H1 (cell line): Measurements from ENCODE around the gene MAML3. TPM values are rescaled to one million over a fixed set of nuclear protein-coding genes. Genes with fewer than 3 reads are reported as not detected.

Experiments used
- CTCF ChIA-PET: fragments of 300-600 bp; sonication (Branson Sonifier 250); formaldehyde crosslinking; loops from one replicate; lab custom pipeline; 2021; ENCODE audit not compliant: partially characterized antibody; lab: Charles Lee
- POLR2A ChIA-PET: fragments of 300-600 bp; sonication (Branson Sonifier 250); formaldehyde crosslinking; loops from one replicate; lab custom pipeline; 2021; ENCODE audit warnings: inconsistent platforms; ENCODE audit not compliant: partially characterized antibody; lab: Charles Lee
- DNase-seq, 2 experiments: peaks; one replicate each; pipeline versions ENCODE4 v3.0.0 to v3.0.0-alpha.2; 2010 to 2022; ENCODE audit warnings: low spot score in 2 of 2, low read depth in 1 of 2, mixed read lengths in 1 of 2
- FAIRE-seq: peaks from 2 replicates; lab custom pipeline; 2011; peaks lifted over from hg19 to GRCh38; lab: Jason Lieb, UNC
- H2AFZ ChIP-seq: 2 replicates; pipeline ENCODE4 v1.8.1; 2012; ENCODE audit warnings: low read length, inconsistent platforms
- H2AK5ac ChIP-seq: 2 replicates; pipeline ENCODE4 v1.6.1; 2013; ENCODE audit warnings: low read depth, low read length
- H2BK120ac ChIP-seq: replicated peaks from 2 replicates; pipeline ENCODE3; 2013; ENCODE audit warnings: low read depth, low read length, inconsistent platforms
- H2BK12ac ChIP-seq: 2 replicates; pipeline ENCODE4 v1.6.1; 2013; ENCODE audit warnings: low read depth, low read length
- H2BK15ac ChIP-seq: 2 replicates; pipeline ENCODE4 v1.6.1; 2013; ENCODE audit warnings: low read length
- H2BK20ac ChIP-seq: 2 replicates; pipeline ENCODE4 v1.6.1; 2013; ENCODE audit warnings: low read length
- H2BK5ac ChIP-seq: 2 replicates; pipeline ENCODE4 v1.6.1; 2013; ENCODE audit warnings: low read depth, low read length
- H3K14ac ChIP-seq: 2 replicates; pipeline ENCODE4 v1.6.1; 2013; ENCODE audit warnings: inconsistent platforms; ENCODE audit not compliant: insufficient read length
- H3K18ac ChIP-seq: 2 replicates; pipeline ENCODE4 v1.6.1; 2013; ENCODE audit warnings: low read length; ENCODE audit errors: extremely low read depth
- H3K23ac ChIP-seq: 2 replicates; pipeline ENCODE4 v1.6.1; 2013; ENCODE audit warnings: inconsistent platforms; ENCODE audit not compliant: insufficient read length
- H3K23me2 ChIP-seq: 2 replicates; pipeline ENCODE4 v1.6.1; 2013; ENCODE audit warnings: low read depth, low read length
- H3K27ac ChIP-seq: 2 replicates; pipeline ENCODE4 v1.6.1; 2011; ENCODE audit warnings: low read depth, low read length, inconsistent platforms
- H3K27me3 ChIP-seq, 4 experiments: replicated peaks in 1 of 4; 1 replicate in 1 of 4; 2 replicates in 3 of 4; pipeline versions ENCODE4 v1.6.1 to v1.8.1; 2011 to 2013; ENCODE audit warnings: low read length in 3 of 4, mild to moderate bottlenecking in 3 of 4, inconsistent platforms in 2 of 4, mixed read lengths in 2 of 4, moderate library complexity in 1 of 4; ENCODE audit not compliant: control insufficient read depth in 3 of 4, insufficient read depth in 3 of 4; ENCODE audit errors: extremely low read depth in 1 of 4
- H3K36me3 ChIP-seq, 4 experiments: 2 replicates each; pipeline versions ENCODE4 v1.6.1 to v1.8.1; 2011 to 2013; ENCODE audit warnings: mild to moderate bottlenecking in 4 of 4, low read length in 3 of 4, moderate library complexity in 2 of 4, control low read depth in 1 of 4, inconsistent platforms in 1 of 4; ENCODE audit not compliant: insufficient read depth in 4 of 4, control insufficient read depth in 2 of 4
- H3K4ac ChIP-seq: replicated peaks from 2 replicates; pipeline ENCODE3; 2013; ENCODE audit warnings: low read length, low read depth, mixed read lengths, inconsistent platforms; ENCODE audit not compliant: insufficient read length
- H3K4me1 ChIP-seq, 4 experiments: replicated peaks in 1 of 4; 1 replicate in 1 of 4; 2 replicates in 3 of 4; pipeline versions ENCODE4 v1.6.1 to v1.8.1; 2011 to 2013; ENCODE audit warnings: low read length in 3 of 4, inconsistent platforms in 2 of 4, mixed read lengths in 1 of 4; ENCODE audit not compliant: insufficient read depth in 4 of 4, control insufficient read depth in 3 of 4
- H3K4me2 ChIP-seq, 2 experiments: 2 replicates each; pipeline versions ENCODE4 v1.6.1 to v1.8.1; 2011 to 2013; ENCODE audit warnings: low read depth in 2 of 2, low read length in 2 of 2, control low read depth in 1 of 2, inconsistent platforms in 1 of 2, mild to moderate bottlenecking in 1 of 2; ENCODE audit not compliant: insufficient read depth in 1 of 2
- H3K4me3 ChIP-seq, 4 experiments: fragments of 200-600, 300-600 bp in 1 of 4; sonication (generic), shearing (Covaris generic), sonication (Bioruptor Twin) in 1 of 4; 2 replicates each; pipeline versions ENCODE4 v1.5.1 to v1.8.1; 2011 to 2016; ENCODE audit warnings: low read length in 4 of 4, low read depth in 3 of 4, control low read depth in 2 of 4, inconsistent platforms in 2 of 4, mild to moderate bottlenecking in 2 of 4, mixed read lengths in 1 of 4, moderate library complexity in 1 of 4; ENCODE audit not compliant: insufficient read depth in 2 of 4; ENCODE audit errors: extremely low read depth in 1 of 4
- H3K56ac ChIP-seq: replicated peaks from 2 replicates; pipeline ENCODE3; 2013; ENCODE audit warnings: low read depth, mild to moderate bottlenecking, mixed read lengths, low read length, inconsistent platforms; ENCODE audit not compliant: insufficient read length
- H3K79me1 ChIP-seq: 2 replicates; pipeline ENCODE4 v1.6.1; 2013; ENCODE audit warnings: low read depth, low read length, control low read depth
- H3K79me2 ChIP-seq, 2 experiments: 2 replicates each; pipeline versions ENCODE4 v1.6.1 to v1.8.1; 2012 to 2013; ENCODE audit warnings: low read length in 2 of 2, mild to moderate bottlenecking in 2 of 2, inconsistent platforms in 1 of 2; ENCODE audit not compliant: insufficient read depth in 2 of 2, control insufficient read depth in 1 of 2
- H3K9ac ChIP-seq, 4 experiments: replicated peaks in 1 of 4; 1 replicate in 1 of 4; 2 replicates in 3 of 4; pipeline versions ENCODE4 v1.6.1 to v1.8.1; 2011 to 2013; ENCODE audit warnings: low read depth in 3 of 4, low read length in 3 of 4, control low read depth in 2 of 4, mild to moderate bottlenecking in 2 of 4, moderate library complexity in 2 of 4, inconsistent platforms in 1 of 4; ENCODE audit errors: extremely low read depth in 1 of 4
- H3K9me3 ChIP-seq, 2 experiments: 2 replicates each; pipeline versions ENCODE4 v1.6.1 to v1.8.1; 2012 to 2013; ENCODE audit warnings: mild to moderate bottlenecking in 2 of 2, moderate library complexity in 2 of 2, control low read depth in 1 of 2, inconsistent platforms in 1 of 2, low read depth in 1 of 2, low read length in 1 of 2, mixed read lengths in 1 of 2; ENCODE audit not compliant: insufficient read depth in 2 of 2
- H4K20me1 ChIP-seq, 2 experiments: replicated peaks in 1 of 2; 2 replicates each; pipeline versions ENCODE3 to v1.8.1; 2011 to 2013; ENCODE audit warnings: inconsistent platforms in 2 of 2, low read length in 2 of 2, mild to moderate bottlenecking in 1 of 2; ENCODE audit not compliant: insufficient read depth in 2 of 2, control insufficient read depth in 1 of 2
- H4K5ac ChIP-seq: 2 replicates; pipeline ENCODE4 v1.6.1; 2013; ENCODE audit warnings: low read length, low read depth, mixed read lengths, inconsistent platforms; ENCODE audit not compliant: insufficient read length
- H4K8ac ChIP-seq: 2 replicates; pipeline ENCODE4 v1.8.0; 2013; ENCODE audit warnings: mild to moderate bottlenecking, moderate library complexity, low read length, inconsistent platforms; ENCODE audit not compliant: insufficient read depth; ENCODE audit errors: extremely low read depth
- H4K91ac ChIP-seq: replicated peaks from 2 replicates; pipeline ENCODE3; 2013; ENCODE audit warnings: low read length, mixed read lengths, inconsistent platforms; ENCODE audit not compliant: insufficient read length
- ATF3 ChIP-seq: IDR thresholded peaks from 2 replicates; pipeline ENCODE4 v1.6.1; 2011; ENCODE audit warnings: low read depth, mild to moderate bottlenecking, low read length; ENCODE audit not compliant: insufficient read depth
- BCL11A ChIP-seq, 2 experiments: IDR thresholded peaks; one replicate each; pipeline ENCODE4 v1.6.1; 2011; ENCODE audit warnings: low read depth in 2 of 2, low read length in 2 of 2, mild to moderate bottlenecking in 2 of 2
- BRCA1 ChIP-seq: IDR thresholded peaks from 2 replicates; pipeline ENCODE4 v1.6.1; 2012; ENCODE audit warnings: low read depth, low read length, improper control_type of control experiment
- CBX5 ChIP-seq: fragments of 300-800, 300-1000 bp; sonication (generic); IDR thresholded peaks from 2 replicates; pipeline ENCODE4 v1.7.1; 2016; ENCODE audit warnings: antibody characterized with exemption, low read length, low read depth
- E2F6 ChIP-seq: IDR thresholded peaks from 2 replicates; pipeline ENCODE4 v1.6.1; 2012; ENCODE audit warnings: inconsistent platforms
- EZH2 ChIP-seq: fragments of 200-600 bp; sonication (generic); IDR thresholded peaks from 2 replicates; pipeline ENCODE4 v1.7.1; 2012; ENCODE audit warnings: low read depth, mild to moderate bottlenecking, moderate library complexity, low read length, inconsistent platforms; ENCODE audit not compliant: severe bottlenecking
- HDAC6 ChIP-seq: IDR thresholded peaks from one replicate; pipeline ENCODE4 v1.7.1; 2012; ENCODE audit warnings: low read depth, mild to moderate bottlenecking, inconsistent platforms, low read length, moderate library complexity
- JUN ChIP-seq: IDR thresholded peaks from 2 replicates; pipeline ENCODE4 v1.6.1; 2011; ENCODE audit warnings: low read depth, mild to moderate bottlenecking, improper control_type of control experiment, low read length
- KDM4A ChIP-seq: IDR thresholded peaks from one replicate; pipeline ENCODE4 v1.7.1; 2012; ENCODE audit warnings: low read depth, mild to moderate bottlenecking, moderate library complexity, low read length, inconsistent platforms; ENCODE audit not compliant: severe bottlenecking
- PHF8 ChIP-seq: fragments of 200-600 bp; sonication (generic); conservative IDR thresholded peaks from 2 replicates; pipeline ENCODE4 v1.7.1; 2012; ENCODE audit warnings: low read depth, mild to moderate bottlenecking, inconsistent platforms, low read length, moderate library complexity
- SIRT6 ChIP-seq: IDR thresholded peaks from one replicate; pipeline ENCODE4 v1.7.1; 2012; ENCODE audit warnings: low read length, inconsistent platforms
- TBP ChIP-seq: IDR thresholded peaks from 2 replicates; pipeline ENCODE4 v1.6.1; 2011; ENCODE audit warnings: low read depth, low read length, improper control_type of control experiment
- TCF12 ChIP-seq: IDR thresholded peaks from 2 replicates; pipeline ENCODE4 v1.6.1; 2011; ENCODE audit warnings: low read depth, mild to moderate bottlenecking, low read length
- ZNF274 ChIP-seq: IDR thresholded peaks from 2 replicates; pipeline ENCODE4 v1.7.0; 2012; ENCODE audit warnings: low read length, borderline replicate concordance; ENCODE audit errors: extremely low read depth
- WGBS, 2 experiments: shearing (Covaris generic) in 1 of 2; methylation state at CpG; one replicate each; pipeline versions ENCODE4 v1.1.6 to v1.1.7; 2013 to 2015; ENCODE audit warnings: low lambda C conversion rate in 2 of 2, mixed read lengths in 2 of 2, inconsistent platforms in 1 of 2, low coverage in 1 of 2, missing lambda C conversion rate in 1 of 2; ENCODE audit not compliant: insufficient replicate concordance in 2 of 2, insufficient coverage in 1 of 2, insufficient read length in 1 of 2; ENCODE audit errors: extremely low coverage in 1 of 2, missing lambda C conversion rate in 1 of 2; 5-methylcytosine and 5-hydroxymethylcytosine counted together
- polyA plus RNA-seq, 7 experiments: library from polyadenylated mRNA; depleted of rRNA in 3 of 7; stranded (reverse) in 5 of 7; unstranded in 2 of 7; fragments of >200 nt in 5 of 7; fragments of 200-250 nt in 2 of 7; gene quantifications; 1 replicate in 5 of 7; 2 replicates in 1 of 7; 4 replicates in 1 of 7; pipeline versions ENCODE4 v1.2.1 to v1.2.3, GENCODE V29; 2011 to 2013; ENCODE audit warnings: missing spikeins in 2 of 7, mixed read lengths in 2 of 7
- total RNA-seq: library from RNA; stranded (reverse); fragmentation: NEBNext Ultra II Directional; extraction: Animal tissue kit (Norgen Biotek cat#: 25700); gene quantifications from 2 replicates; pipeline ENCODE4 v1.2.1, GENCODE V29; 2021

MAML3 gene
- total and polyA plus RNA-seq, 2 of the 8 experiments (the other 6 are each of a cell fraction or from before 2014, with no cell fraction given), result 2.1 to 5.7 TPM

GRCh38 chr4:139984471-139984870 is 169.5 kb downstream of the MAML3 start:
- no peaks in the 10 kb centered on the region; a peak in 1 of 7 replicates for H3K27me3 ChIP-seq
- H3K14ac ChIP-seq, result no peak overlapping the region
- H3K36me3 ChIP-seq, result no peaks in the 10 kb centered on the region
- H4K20me1 ChIP-seq, result no peaks in the 10 kb centered on the region
- H3K18ac ChIP-seq, result no peak overlapping the region
- no peak overlapping the region for H2AFZ ChIP-seq
- H3K9me3 ChIP-seq, result no peaks in the 10 kb centered on the region; a peak in 1 of 4 replicates
- H2AK5ac ChIP-seq, result no peak overlapping the region
- H3K4me2 ChIP-seq, result no peak overlapping the region
- ChIA-PET CTCF (interaction anchor here (0.9 to 1.7 kb wide), 4 partner anchors 30 to 367 kb away, joined by 3 to 6 read pairs (median 4); no protein-coding TSS in a partner anchor), POLR2A (no interaction called here)
- H4K5ac ChIP-seq, result no peak overlapping the region
- 79% methylated on average over 1 of the region's 1 CpG; no CpG with 5 or more reads in 1 of the 2 experiments for WGBS, 2 experiments
- H3K4me3 ChIP-seq, result no peak overlapping the region
- no peak overlapping the region for H2BK5ac ChIP-seq
- H2BK20ac ChIP-seq, result no peak overlapping the region
- H2BK12ac ChIP-seq, result no peak overlapping the region
- DNase-seq (no peak), FAIRE-seq (no peak)
- H2BK15ac ChIP-seq, result no peak overlapping the region
- H3K56ac ChIP-seq, result no peak overlapping the region
- no peaks in the 10 kb centered on the region for H3K79me1 ChIP-seq
- no peaks in the 10 kb centered on the region for H3K79me2 ChIP-seq
- no peak overlapping the region for H4K91ac ChIP-seq
- no peak overlapping the region for H3K27ac ChIP-seq
- H3K4me1 ChIP-seq, result peaks cover 4 to 10% (median 7%) of the 10 kb centered on the region in 4 experiments; a peak in 6 of 7 replicates
- no peak overlapping the region for H3K4ac ChIP-seq
- H3K23ac ChIP-seq, result no peak overlapping the region
- no peak overlapping the region for H3K9ac ChIP-seq
- H3K23me2 ChIP-seq, result no peaks in the 10 kb centered on the region
- no peak overlapping the region for H4K8ac ChIP-seq
- no peak overlapping the region for H2BK120ac ChIP-seq
- TF ChIP-seq E2F6 (no peak), BRCA1 (no peak), PHF8 (no peak), CBX5 (no peak), EZH2 (no peak), HDAC6 (no peak), ATF3 (no peak), SIRT6 (no peak), KDM4A (no peak), BCL11A (IDR thresholded peaks at IDR 0.05; ENCODE audit: low read depth in 2 of 2, low read length in 2 of 2) (no peak), ZNF274 (no peak), JUN (no peak), TBP (no peak), TCF12 (no peak)
